HS-27A (cell line): ENCODE results near the gene RNF166.
A peak's percentile ranks its signal among the peaks of the same experiment; 100 is the strongest.
"Not testable (repeated sequence)": the region's sequence is repeated elsewhere in the genome, so short reads cannot be mapped to it uniquely, and the experiment has no call there.

Experiments
- DNase-seq: peaks from one replicate; pipeline ENCODE4 v3.0.0-alpha.2; 2012; ENCODE audit warnings: low read depth, missing footprints

Gene RNF166

DNA sequence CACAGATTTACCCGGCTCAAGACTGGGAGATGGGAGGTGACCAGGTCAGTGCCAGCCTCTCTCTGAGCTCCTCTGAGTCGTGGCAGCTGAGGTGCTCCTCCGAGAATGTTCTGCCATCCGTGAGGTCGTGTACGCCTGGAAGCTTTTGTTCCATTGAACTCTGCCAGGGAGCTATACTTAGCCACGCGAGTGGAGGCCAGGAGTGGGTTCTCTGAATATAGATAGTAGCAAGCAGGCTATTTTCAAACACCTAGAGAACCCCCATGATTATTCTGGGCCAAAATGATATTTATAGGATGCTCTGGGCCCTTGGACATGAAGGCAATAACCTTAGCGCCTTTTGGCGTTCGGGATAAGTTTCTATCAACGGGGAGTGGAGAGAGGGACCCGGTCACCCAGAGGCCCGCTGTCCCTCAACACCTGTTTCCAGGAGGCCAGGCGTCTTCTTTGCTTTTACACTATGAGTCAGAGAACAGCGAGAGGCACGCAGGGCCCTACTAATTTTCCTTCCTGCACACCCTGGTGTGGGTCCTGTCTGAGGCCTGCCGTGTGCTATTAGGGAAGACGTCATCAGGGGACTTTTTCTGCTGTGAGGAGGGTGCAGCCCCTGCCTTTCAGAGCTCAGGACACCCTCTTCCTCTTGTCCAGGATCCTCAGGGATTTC lies 32.4 kb downstream of the RNF166 start:
- no peak for DNase-seq

DNA sequence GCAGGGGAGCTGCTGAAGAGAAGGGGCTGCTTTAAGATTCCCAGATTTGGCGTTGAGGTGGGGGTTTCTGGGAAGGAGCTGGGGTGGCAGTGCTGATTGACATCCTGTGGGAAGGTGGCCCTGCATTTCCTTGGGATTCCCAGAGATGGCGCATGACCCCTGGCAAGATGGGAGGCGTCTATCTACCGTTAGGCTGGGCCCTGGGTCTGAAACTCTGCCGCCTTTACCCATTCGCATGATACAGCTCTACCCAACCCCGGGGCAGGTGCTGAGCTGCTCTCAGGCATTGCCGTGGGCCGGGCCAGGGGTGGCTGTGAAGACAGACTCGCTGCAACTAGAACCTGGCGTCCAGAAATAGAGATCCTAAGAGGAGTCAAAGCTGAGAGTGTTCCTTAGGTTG lies 33.4 kb downstream of the RNF166 start:
- no peak for DNase-seq

DNA sequence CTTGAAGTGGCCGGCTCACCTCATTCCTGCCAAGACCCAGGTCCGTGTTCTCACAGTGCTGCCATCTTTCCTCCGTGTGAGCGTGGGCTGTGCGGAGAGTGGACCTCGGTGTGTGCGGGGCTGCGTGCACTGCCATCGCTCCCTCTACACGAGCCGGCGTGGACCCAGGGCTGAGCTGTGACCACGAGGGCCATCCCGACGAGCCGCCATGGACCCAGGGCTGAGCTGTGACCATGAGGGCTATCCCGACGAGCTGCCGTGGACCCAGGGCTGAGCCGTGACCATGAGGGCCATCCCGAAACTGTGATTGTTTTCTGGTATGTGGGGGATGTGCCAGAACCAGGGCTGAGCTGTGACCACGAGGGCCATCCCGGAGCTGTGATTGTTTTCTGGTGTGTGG lies 34.4 kb downstream of the RNF166 start:
- no peak for DNase-seq

DNA sequence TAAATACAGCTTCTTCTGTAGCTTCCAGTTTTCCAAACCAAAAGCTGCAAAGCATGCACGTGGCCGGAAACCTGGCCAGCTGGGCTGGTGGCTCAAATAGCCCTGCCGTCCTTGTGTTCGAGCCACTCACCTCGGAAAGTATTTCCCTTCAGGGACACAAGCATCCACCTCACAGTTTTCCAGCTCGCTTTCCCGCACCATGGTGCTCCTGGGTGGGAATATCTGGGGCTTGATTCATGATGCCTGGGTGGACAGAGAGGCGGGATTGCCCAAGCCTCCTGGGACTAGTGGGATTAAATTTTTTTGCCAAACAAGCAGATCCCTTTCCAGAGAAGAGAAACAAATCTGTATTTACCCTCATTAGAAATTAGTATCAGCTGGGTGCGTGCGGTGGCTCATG lies 36.2 kb downstream of the RNF166 start:
- DNase-seq = no peak

DNA sequence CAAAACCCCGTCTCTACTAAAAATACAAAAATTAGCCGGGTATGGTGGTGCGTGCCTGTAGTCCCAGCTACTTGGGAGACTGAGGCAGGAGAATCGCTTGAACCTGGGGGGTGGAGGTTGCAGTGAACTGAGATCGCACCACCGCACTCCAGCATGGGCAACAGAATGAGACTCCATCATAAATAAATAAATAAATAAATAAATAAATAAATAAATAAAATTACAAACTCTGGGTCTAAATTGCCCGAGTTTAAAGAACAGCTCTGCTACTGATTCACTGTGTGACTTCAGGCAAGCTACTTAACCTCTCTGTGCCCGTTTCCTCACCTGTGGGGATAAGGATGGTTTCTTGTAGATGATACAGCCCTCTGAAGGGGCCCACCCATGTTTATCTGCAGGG lies 36.7 kb downstream of the RNF166 start:
- not testable (repeated sequence) for DNase-seq

DNA sequence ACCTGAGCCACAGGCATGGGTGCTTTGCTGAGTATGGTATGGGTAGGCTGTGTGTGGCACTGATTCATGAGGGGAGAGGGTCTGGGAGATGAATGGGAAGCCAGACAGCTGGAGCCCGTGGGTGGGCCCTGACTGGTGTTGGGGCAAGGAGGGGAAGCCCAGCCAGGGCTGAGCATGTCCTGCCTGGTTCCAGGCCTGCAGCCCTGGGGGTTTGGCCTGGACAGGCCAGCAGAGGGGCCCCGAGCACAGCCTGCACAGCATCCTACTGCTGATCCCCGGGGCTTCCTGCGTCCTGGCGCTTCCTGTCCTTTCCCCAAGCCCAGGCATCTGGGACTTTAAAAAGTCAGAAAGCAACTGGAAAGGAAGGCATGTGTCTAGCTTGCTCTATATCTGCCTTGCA lies 38.7 kb downstream of the RNF166 start:
- DNase-seq = no peak

DNA sequence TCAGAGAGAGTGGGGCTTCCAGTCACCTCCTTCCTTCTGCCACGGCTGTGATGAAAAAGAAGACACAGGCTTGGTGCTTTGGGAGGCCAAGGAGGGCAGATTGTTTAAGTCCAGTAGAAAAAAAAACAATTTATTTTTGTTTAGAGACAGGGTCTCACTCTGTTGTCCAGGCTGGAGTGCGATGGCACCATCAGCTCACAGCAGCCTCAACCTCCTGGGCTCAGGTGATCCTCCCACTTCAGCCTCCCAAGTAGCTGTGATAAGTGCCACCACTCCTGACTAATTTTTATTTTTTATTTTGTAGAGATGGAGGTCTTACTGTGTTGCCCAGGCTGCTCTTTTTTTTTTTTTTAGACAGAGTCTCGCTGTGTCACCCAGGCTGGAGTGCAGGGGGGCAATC lies 40.6 kb downstream of the RNF166 start:
- DNase-seq = no peak

DNA sequence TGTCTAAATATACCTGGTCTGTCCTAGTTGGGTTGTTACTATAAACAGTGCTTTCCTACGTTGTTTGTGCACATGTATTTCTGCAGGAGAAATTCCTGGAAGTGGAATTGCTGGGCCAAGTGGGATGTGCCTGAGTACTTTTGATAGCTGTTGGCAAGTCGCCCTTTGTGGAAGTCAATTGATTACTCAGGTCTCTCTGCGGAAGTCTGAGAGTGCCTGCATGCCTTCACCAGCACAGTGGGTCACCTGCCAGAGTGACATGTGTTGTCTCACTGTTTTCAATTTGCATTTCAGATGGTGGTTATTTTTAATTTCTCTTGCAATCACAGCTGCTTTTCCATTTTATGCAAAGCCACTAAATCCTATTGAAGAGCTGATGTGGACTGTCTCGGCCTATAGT lies 41.1 kb downstream of the RNF166 start:
- DNase-seq = no peak

DNA sequence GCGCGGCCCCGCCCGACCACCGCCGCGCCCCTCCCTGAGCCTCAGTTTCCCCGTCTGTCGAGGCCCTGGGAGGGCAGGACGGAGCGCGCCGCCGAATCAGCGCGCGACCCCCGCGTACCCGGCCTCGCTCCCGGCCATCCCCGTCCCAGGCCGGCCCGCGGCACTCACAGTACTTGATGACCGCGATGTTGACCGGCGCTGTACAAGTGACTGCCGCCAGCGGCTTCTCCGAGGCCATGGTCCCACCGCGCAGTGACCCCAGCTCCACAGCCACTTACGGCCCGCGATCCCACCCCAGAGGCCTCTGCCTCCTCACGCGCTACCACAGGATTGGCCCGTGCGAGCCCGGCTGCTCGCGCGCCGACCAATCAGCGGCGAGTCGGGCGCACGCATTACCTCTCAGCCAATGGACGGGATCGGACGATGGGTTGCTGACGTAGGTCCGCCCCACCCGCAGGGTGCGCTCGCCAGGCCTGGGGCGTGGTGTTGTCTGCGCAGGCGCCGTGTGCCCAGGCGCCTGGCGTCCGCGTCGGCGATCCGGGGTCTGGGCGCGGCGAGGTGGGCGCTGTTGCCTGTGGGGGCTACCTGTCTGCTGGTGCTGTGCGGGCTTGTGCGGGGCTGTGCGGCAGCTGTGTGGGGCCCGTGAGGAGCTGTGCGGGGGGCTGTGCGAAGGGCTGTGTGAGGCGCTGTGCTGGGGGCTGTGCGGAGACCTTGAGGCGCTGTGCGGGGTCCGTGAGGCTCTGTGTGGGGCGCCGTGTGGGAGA lies 43.2 kb downstream of the RNF166 start, which contains the start of gene MVD:
MVD (minus strand) TSS at position 249 of the 764 bp plus-strand sequence; CDS start at position 238, 11 bp downstream.
- peak; percentile 93 for DNase-seq

DNA sequence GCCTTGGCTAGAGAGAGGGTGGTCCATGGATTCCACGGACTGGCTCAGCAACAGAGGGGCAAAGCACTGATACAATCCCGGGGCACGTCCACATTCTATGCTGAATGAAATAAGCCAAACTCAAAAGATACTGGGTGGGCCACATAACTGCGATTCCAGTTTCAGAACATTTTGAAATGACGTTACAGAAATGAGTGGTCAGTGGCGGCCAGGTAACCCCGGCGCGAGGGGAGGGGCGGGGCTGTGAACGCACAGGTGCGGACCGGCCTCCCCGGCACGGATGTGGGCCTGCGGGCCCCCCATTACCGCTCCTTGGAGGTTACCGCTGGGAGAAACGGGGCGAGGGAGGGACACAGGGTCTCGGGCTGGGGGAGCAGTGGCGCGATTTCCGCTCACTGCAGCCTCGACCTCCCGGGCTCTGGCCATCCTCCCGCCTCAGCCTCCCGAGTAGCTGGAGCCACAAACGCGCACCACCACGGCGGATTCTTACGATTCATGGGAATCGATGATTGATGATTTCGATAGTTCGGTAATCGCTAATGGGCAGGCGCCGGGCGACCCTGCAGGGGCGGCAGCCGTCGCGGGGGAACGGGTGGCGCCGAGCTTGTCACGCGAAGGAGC lies 43.9 kb downstream of the RNF166 start:
- no peak for DNase-seq

DNA sequence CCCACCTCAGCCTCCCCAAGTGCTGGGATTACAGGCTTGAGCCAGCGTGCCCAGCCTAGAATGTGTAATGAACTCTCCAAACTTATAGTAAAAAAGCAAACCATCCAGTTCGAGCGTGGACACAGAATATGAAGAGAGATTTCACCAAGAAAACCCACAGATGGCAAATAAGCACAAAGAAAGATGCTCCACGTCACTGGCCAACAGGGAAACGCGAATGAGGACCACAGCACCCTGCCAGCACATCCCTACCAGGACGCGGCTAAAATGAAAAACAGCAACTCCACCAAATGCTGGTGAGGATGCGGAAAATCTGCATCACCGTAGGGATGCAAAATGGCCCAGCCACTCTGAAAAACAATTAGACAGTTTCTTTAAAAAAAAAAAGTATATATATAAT lies 44.7 kb downstream of the RNF166 start:
- DNase-seq = no peak

DNA sequence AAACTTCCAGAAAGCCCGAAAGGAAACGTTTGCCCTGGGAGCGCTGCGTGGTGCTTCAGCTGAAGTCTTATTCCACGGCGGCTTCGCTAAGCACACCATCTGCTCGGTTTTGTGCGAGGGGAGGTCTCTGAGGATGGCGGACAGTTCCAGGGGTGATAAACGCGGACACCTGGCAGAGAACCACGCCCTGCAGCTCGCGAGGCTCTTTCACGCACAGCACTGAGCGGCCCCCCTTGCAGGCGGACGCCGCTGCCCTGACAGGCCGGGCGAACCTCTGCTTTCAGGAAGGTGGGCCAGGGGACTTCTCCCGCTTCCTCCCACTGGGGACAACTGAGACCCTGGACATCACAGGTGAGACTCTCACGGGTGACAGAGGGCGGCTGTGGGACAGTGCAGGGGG lies 47.0 kb downstream of the RNF166 start:
- DNase-seq = no peak

DNA sequence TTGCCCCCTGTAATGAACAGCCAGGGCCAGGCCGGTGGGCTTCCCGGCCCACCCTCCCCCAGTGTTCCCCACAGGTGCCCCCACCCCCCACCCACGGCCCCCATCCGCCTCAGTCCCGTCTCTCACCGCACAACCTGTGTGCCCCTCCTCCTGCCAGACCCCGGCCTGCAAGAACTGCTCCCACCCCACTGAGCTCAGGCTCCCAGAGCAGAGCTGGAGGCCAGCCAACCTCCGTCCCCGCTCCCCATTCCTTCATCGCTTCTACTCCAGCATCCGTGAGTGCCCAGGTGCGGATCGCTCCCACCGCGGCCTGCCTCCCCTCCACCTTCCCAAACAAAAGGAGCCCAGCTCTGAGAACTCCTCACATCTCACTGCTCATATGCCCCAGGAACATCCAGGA lies 47.5 kb downstream of the RNF166 start:
- DNase-seq = no peak

DNA sequence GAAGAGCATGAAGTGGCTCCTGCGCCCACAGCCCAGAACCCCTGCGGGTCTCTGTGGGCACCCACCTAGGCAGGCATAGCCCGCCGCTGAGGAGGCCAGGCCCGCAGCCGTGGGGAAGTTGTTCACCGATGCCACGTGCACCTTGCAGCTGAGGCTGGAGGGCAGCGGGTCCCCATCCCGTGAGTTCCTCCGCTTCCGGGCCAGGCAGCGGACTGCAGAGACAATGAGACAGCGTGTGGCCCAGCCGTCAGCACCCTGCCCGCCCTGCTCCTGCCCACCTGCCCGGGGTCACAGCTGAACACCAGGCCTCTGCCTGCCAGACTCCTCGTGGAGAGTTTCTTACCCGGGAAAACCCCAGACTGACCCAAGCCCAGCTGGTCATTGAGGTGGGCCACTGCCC lies 48.8 kb downstream of the RNF166 start:
- no peak for DNase-seq

DNA sequence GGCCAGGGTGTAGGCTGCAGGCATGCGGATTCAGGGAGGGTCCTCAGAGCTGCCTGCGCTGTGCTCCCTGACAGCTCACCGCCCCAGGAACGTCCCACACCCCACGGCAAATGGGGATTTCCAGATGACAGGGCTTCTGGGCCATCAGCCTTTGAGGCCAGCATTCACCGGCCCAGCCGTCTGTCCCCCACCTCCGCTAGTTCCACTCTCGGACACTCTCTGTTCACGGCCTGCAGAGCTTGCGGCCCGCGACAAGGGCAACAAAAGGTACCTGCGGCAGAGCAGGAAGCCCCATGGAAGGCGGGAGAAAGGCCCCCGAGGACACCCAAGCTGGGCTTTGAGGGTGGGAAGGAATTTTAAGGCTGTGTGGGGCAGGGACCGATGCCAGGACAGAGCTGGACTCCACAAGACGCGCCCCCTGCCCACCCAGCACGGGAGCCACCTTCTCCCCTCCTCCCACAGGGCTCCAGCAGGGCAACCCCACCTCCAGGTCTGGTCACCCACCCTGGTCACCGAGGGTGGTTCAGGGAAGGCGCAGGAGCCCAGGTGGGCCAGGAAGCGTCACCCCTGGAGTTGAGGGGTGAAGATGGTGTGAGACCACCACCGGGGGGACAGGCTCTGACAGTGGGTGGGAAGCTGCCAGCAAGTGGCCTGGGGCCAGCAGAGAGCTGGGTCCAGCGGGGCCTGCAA lies 49.8 kb downstream of the RNF166 start:
- DNase-seq = no peak

DNA sequence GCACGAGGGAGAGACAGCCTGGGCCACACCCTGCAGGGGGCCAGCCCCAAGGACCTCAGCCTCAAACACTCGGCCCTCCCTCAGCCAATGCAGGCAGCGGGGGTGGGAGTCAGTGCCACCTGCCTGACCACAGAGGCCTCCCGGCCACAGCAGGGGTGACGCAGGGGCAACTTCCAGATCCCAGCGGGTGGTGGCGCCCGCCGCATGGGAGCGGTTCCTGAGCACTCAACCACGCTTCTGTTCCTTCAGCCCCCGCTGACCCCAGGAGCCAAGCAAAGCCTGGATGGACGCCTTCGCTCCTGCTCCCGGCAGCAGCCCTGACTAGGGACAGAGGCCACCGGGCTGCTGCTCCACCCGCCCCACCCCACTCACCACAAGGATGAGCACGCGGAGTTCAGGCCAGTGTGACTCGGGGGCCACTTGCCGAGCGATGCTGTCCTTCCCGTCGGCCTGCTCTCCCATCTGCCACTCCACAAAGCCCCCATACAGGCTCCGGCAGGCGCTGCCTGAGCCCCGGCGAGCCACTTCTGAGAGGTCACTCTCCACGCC lies 50.4 kb downstream of the RNF166 start:
- DNase-seq = no peak

DNA sequence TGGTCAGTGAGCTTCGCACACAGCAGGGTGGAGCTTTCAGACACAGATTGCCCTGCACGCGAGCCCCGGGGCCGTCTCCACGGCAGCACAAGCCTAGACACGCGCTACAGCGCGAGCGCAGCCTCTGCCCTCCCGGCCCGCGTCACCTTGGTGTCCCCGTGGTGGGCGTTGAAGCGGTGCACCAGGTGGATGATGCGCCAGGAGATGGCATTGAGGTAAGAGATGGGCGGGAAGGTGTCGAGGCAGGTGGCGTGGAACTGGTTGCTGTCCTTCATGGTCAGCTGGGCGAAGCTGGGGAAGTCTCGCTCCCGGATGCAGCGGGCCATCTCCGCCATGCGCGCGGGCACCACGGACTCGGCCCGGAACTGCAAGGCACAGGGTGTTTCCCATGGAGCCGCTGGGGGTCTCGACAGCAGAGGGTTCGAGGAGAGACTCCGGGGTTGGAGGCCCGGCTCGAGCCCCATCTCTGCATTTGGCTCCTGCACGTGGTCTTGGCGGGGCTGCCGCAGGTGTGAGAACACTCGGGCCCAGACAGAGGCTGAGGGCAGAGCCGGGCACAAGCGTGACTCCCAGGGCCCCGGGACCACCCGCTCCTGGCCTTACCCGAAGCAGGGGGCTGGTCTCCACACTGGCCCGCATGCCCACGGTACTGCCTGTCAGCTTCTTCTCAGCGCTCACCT lies 51.0 kb downstream of the RNF166 start:
- no peak for DNase-seq

DNA sequence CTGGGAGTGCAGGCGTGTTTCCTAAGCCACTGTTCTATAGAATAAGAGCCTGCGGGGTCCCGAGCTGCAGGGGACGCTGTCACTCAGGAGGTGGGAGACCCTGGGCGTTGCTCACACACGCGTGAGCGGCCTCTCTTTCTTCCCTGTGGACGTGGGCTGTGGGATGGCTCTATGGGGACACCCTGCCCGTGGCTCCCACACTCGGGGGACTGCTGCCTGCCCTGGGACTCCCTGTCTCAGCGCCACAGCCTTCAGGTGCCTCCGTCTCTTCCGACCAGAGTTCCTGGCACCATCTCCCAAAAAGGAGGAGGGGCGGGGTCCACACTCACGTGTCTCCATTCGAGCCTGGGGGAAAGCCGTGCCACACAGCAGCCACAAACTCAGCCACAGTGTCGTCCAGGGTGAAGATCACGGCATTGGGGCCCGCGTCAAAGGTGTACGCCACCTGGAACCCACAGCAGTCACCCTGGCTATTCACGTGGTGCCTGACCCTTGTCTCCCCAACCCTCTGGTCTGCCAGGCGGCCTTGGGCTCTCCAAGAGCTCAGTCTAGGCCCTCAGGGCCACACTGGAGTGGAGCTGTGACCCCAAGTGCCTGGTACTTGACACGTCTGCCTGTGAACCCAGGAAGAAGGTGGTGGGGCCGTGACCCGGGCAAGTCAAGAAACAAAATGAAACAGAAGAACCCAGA lies 51.7 kb downstream of the RNF166 start:
- no peak for DNase-seq

DNA sequence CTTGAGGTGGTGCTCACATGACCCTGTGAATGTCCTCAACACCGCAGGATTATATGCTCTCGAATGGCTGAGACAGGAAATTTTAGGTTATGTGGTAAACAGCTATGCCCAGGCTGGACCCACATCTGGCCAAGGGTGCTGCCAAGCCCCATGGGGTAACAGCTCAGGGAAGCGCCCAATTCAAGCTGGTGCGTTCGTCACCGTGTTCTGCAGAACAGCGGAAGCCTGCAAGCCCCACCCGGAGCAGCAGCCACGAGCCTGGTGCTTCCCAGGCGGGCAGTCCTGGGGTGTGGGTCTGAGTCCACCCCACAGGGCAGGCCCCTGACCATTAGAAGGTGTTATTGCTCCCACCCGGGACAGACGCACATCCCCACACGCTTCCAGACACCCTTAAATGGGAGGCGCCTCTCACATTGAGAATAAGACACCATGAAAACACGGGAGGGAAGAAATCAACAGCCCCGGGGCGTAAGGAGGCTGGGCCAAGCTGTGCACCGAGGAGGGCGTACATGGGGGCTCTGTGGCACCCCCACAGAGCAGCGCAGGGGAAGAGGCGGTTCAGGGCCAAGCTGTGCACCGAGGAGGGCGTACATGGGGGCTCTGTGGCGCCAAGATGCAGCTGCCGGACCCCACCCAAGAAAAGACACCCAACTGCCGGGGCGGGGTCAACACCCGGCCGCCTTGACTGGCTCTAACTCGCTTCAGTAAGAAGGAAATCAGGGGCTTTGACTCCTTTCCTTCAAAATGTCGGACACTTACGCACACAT lies 52.4 kb downstream of the RNF166 start:
- DNase-seq = no peak

DNA sequence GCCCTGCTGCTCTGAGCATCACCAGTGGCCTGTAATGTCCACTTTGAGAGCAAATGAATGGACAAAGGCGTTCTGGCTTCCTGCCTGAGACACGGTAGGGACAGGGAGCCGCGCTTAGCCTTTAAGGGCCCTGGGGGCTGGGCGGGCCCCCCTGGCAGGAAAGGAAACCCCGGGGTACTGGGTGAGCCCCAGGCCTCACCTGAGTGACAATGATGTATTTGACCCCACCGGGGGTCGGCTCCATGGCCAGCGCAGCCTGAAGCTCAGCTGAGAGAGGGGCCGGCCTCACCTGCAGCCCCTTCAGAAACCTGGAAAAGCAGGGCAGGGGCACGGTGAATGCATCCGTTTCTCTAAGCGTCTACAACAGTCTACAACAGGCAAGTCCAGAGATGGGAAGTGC lies 53.1 kb downstream of the RNF166 start:
- DNase-seq = no peak

DNA sequence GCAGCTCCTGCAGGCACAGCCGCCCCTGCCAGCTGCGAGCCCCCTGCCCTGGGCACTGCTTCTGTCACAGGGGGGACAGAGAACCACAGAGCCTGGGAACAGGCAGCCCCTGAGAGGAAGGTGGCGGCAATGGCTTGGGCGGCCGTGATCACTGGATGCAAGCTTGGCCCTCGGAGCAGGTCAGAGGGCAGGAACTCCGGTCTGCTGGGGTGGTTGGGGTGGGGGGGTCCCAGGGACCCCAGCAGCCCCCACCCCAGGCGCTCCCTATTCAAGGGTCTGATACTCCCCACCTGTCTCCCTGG lies 53.5 kb downstream of the RNF166 start:
- no peak for DNase-seq
